Measurements from ENCODE around the gene GPR151. TPM values are rescaled to one million over a fixed set of nuclear protein-coding genes. Genes with fewer than 3 reads are reported as not detected.

Gene GPR151
- total RNA-seq, 4 donors from 2014 or later: not detected

GRCh38 chr5:146540414-146540813 lies 24.4 kb upstream of the GPR151 start:
- H3K27ac ChIP-seq: no peak overlapping the region
- TF ChIP-seq POLR2AphosphoS5 (IDR thresholded peaks at IDR 0.05) (no peak), EP300 (IDR thresholded peaks at IDR 0.05) (no peak), CTCF (IDR thresholded peaks at IDR 0.05) (no peak), POLR2A (IDR thresholded peaks at IDR 0.05) (no peak)
- no peak for DNase-seq (ENCODE audit: low spot score in 2 of 2)
- peaks cover 8% of the 10 kb centered on the region for H3K4me1 ChIP-seq
- no peaks in the 10 kb centered on the region for H3K36me3 ChIP-seq
- no peaks in the 10 kb centered on the region for H3K27me3 ChIP-seq
- no peaks in the 10 kb centered on the region for H3K9me3 ChIP-seq
- H3K4me3 ChIP-seq: no peak overlapping the region
- 69% methylated on average over 2 of the region's 2 CpGs for WGBS

- Histone ChIP-seq H3K27ac (no peak overlapping the region), H3K4me1 (peaks cover 8% of the 10 kb centered on the region), H3K36me3 (no peaks in the 10 kb centered on the region), H3K27me3 (no peaks in the 10 kb centered on the region), H3K9me3 (no peaks in the 10 kb centered on the region), H3K4me3 (no peak overlapping the region)
- no peak for TF ChIP-seq POLR2AphosphoS5 (IDR thresholded peaks at IDR 0.05)
- WGBS: 96% methylated on average over 4 of the region's 4 CpGs
- DNase-seq (ENCODE audit: low spot score in 2 of 2): no peak
Measured at GRCh38 chr5:146539973-146540372, 24.0 kb upstream of the GPR151 start.

GRCh38 chr5:146538432-146538831 lies 22.4 kb upstream of the GPR151 start:
- H3K9me3 ChIP-seq: no peaks in the 10 kb centered on the region
- no peak for DNase-seq (ENCODE audit: low spot score in 2 of 2)
- 89% methylated on average over 3 of the region's 3 CpGs for WGBS
- TF ChIP-seq EP300 (IDR thresholded peaks at IDR 0.05) (no peak), CTCF (IDR thresholded peaks at IDR 0.05) (no peak), POLR2AphosphoS5 (IDR thresholded peaks at IDR 0.05) (no peak), POLR2A (IDR thresholded peaks at IDR 0.05) (no peak)
- no peaks in the 10 kb centered on the region for H3K36me3 ChIP-seq
- H3K4me1 ChIP-seq: peaks cover 8% of the 10 kb centered on the region
- H3K27me3 ChIP-seq: no peaks in the 10 kb centered on the region
- no peak overlapping the region for H3K4me3 ChIP-seq
- no peak overlapping the region for H3K27ac ChIP-seq

GRCh38 chr5:146533882-146534281 lies 17.9 kb upstream of the GPR151 start:
- Histone ChIP-seq H3K36me3 (no peaks in the 10 kb centered on the region), H3K9me3 (no peaks in the 10 kb centered on the region), H3K4me3 (no peak overlapping the region), H3K27me3 (no peaks in the 10 kb centered on the region), H3K4me1 (no peaks in the 10 kb centered on the region), H3K27ac (no peak overlapping the region)
- DNase-seq (ENCODE audit: low spot score in 2 of 2): no peak
- WGBS: 9% methylated on average over 1 of the region's 1 CpG
- TF ChIP-seq POLR2A (IDR thresholded peaks at IDR 0.05) (no peak), CTCF (IDR thresholded peaks at IDR 0.05) (no peak), POLR2AphosphoS5 (IDR thresholded peaks at IDR 0.05) (no peak), EP300 (IDR thresholded peaks at IDR 0.05) (no peak)

GRCh38 chr5:146533260-146533857 lies 17.4 kb upstream of the GPR151 start:
- H3K4me3 ChIP-seq: no peak overlapping the region
- H3K27ac ChIP-seq: no peak overlapping the region
- DNase-seq (ENCODE audit: low spot score in 2 of 2): no peak
- no peaks in the 10 kb centered on the region for H3K36me3 ChIP-seq
- no peak for TF ChIP-seq POLR2A (IDR thresholded peaks at IDR 0.05)
- TF ChIP-seq CTCF (IDR thresholded peaks at IDR 0.05): peak in 1 of 2 donors; percentile 70
- 37% methylated on average over 7 of the region's 7 CpGs for WGBS
- H3K4me1 ChIP-seq: no peaks in the 10 kb centered on the region
- H3K9me3 ChIP-seq: no peaks in the 10 kb centered on the region
- H3K27me3 ChIP-seq: no peaks in the 10 kb centered on the region

- TF ChIP-seq POLR2AphosphoS5 (IDR thresholded peaks at IDR 0.05) (no peak), POLR2A (IDR thresholded peaks at IDR 0.05) (no peak), CTCF (IDR thresholded peaks at IDR 0.05) (no peak), EP300 (IDR thresholded peaks at IDR 0.05) (no peak)
- no peak overlapping the region for H3K4me3 ChIP-seq
- H3K27me3 ChIP-seq: no peaks in the 10 kb centered on the region
- WGBS: 90% methylated on average over 2 of the region's 2 CpGs
- no peaks in the 10 kb centered on the region for H3K9me3 ChIP-seq
- H3K4me1 ChIP-seq: no peaks in the 10 kb centered on the region
- H3K27ac ChIP-seq: no peak overlapping the region
- no peaks in the 10 kb centered on the region for H3K36me3 ChIP-seq
- no peak for DNase-seq (ENCODE audit: low spot score in 2 of 2)
Measured at GRCh38 chr5:146529984-146530383, 14.0 kb upstream of the GPR151 start.
